ENCODE results near the gene PPIA. TPM values are rescaled to one million over a fixed set of nuclear protein-coding genes. Genes with fewer than 3 reads are reported as not detected.
"Not testable (repeated sequence)": the region's sequence is repeated elsewhere in the genome, so short reads cannot be mapped to it uniquely, and the experiment has no call there.

The PPIA gene
- polyA plus RNA-seq, 1 donor: 1,462 TPM

DNA sequence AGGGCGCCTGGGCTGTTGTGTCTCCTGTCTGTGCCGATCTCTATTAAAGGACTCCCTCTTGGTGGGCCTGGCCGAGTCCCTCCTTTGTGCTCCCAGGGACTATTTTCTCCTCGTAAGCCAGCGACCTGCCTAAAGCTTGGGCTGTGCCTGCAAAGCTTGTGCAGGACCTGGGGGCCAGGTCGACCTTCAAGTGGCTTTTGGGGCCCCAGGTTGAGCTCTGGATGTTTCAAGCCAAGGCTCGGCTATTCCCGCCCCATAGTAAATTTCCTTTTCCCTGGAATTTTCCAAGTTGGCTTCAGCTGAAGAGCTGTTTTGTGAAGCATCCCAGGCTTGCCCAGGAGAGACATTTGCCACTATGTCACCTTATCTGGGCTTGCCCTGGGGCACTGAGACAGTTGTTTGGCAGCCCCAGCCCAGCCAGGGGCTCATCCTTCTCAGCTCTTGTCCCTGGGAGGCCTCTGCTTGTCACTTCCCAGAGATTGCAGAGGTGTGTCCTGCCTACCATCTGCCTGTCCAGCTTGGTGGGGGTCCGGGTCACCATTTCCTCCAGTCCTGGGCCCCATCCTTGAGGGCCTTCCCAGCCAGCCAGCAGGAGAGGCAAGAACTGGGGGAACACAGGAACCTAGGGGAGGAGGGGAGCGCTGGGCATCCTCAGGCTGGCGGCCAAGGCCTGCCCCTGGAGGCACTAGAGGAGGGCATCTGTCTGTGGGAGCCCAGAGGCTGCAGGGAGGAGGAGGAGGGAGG, 27.7 kb upstream of the PPIA start:
- WGBS (ENCODE audit: insufficient coverage, low lambda C conversion rate): no CpG with 5 or more reads among the region's 11 CpGs
- Histone ChIP-seq H3K4me3 (ENCODE audit: low read length) (no peak overlapping the region), H3K27me3 (ENCODE audit: control insufficient read depth, insufficient read depth, low read length) (no peaks in the 10 kb centered on the region), H3K36me3 (ENCODE audit: control insufficient read depth, insufficient read depth, low read length) (peaks cover 46% of the 10 kb centered on the region), H3K27ac (ENCODE audit: low read length) (peak overlapping the region; percentile 51), H3K4me1 (ENCODE audit: control insufficient read depth, insufficient read depth, low read length) (peaks cover 18% of the 10 kb centered on the region), H3K9me3 (ENCODE audit: control insufficient read depth, low read depth, low read length) (no peaks in the 10 kb centered on the region)
- no peak for DNase-seq

DNA sequence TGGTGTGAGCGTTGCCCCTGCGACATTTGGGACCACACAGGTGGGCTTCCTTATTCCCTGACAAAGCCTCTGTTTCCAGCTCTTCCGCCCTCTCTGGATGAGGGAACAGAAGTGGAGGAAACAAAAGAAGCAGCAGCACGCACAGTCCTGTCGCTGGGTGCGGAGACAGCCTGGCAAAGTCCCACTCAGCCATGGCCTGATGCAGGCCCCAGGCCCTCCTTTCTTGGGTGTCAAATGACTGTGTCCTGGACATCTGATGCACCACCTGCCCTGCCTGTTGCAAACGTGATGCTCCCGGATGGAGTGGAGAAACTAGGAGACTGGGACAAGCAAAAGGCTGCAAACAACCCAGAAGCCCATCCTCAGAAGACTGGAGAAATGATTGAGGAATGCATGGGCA, 27.1 kb upstream of the PPIA start:
- no peak overlapping the region for H3K27ac ChIP-seq (ENCODE audit: low read length)
- peaks cover 18% of the 10 kb centered on the region for H3K4me1 ChIP-seq (ENCODE audit: control insufficient read depth, insufficient read depth, low read length)
- H3K36me3 ChIP-seq (ENCODE audit: control insufficient read depth, insufficient read depth, low read length): peaks cover 40% of the 10 kb centered on the region
- no CpG with 5 or more reads among the region's 8 CpGs for WGBS (ENCODE audit: insufficient coverage, low lambda C conversion rate)
- no peak overlapping the region for H3K4me3 ChIP-seq (ENCODE audit: low read length)
- no peak for DNase-seq
- no peaks in the 10 kb centered on the region for H3K27me3 ChIP-seq (ENCODE audit: control insufficient read depth, insufficient read depth, low read length)
- no peaks in the 10 kb centered on the region for H3K9me3 ChIP-seq (ENCODE audit: control insufficient read depth, low read depth, low read length)

DNA sequence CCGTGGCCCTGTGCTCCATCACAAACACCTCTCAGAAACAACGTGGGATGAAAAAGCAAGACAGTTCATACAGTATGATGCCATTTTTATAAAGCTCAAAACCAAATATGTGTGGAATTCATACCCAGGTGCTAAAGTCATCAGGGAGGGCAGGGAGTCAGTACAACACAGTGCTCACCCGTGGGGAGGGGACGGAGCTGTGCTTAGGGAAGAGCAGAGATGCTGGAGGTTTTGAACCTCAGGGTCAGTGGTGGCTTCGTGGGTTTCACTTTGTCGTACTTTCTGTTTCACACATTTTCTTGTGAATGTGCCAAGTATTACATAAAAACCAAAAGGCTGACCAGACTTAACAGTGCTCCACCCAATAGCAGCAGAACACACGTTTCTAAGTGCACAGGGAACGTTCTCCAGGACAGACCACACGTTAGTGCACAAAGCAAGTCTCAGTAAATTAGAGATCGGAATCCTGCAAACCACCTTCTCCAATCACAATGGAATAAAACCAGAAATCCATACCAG, 26.6 kb upstream of the PPIA start:
- Histone ChIP-seq H3K4me3 (ENCODE audit: low read length) (no peak overlapping the region), H3K36me3 (ENCODE audit: control insufficient read depth, insufficient read depth, low read length) (peaks cover 35% of the 10 kb centered on the region), H3K4me1 (ENCODE audit: control insufficient read depth, insufficient read depth, low read length) (peaks cover 18% of the 10 kb centered on the region), H3K27ac (ENCODE audit: low read length) (no peak overlapping the region), H3K9me3 (ENCODE audit: control insufficient read depth, low read depth, low read length) (no peaks in the 10 kb centered on the region), H3K27me3 (ENCODE audit: control insufficient read depth, insufficient read depth, low read length) (no peaks in the 10 kb centered on the region)
- WGBS (ENCODE audit: insufficient coverage, low lambda C conversion rate): no CpG with 5 or more reads among the region's 10 CpGs
- peak; percentile 37 to 38 for DNase-seq

DNA sequence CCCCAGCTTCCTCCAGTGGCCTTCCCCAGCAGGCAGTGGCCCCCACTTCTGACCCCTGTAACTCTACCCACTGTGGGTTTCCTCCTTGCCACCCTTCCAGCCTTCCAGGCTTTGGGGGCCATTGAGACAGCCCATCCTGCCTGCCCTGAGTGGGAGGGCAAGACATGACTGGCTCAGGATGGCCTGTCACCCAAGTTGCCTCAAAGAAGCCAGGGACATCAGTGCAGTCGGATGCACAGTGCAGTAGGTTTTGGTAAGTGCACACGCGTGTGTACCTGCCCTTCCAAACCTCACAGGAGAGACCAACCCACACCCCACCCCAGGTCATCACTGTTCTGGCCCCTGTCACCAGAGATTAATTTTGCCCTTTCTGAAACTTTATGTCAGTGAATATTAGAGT, 25.1 kb upstream of the PPIA start:
- H3K27me3 ChIP-seq (ENCODE audit: control insufficient read depth, insufficient read depth, low read length): no peaks in the 10 kb centered on the region
- H3K4me3 ChIP-seq (ENCODE audit: low read length): no peak overlapping the region
- WGBS (ENCODE audit: insufficient coverage, low lambda C conversion rate): no CpG with 5 or more reads among the region's 3 CpGs
- H3K4me1 ChIP-seq (ENCODE audit: control insufficient read depth, insufficient read depth, low read length): peaks cover 18% of the 10 kb centered on the region
- DNase-seq: no peak
- H3K27ac ChIP-seq (ENCODE audit: low read length): no peak overlapping the region
- no peaks in the 10 kb centered on the region for H3K9me3 ChIP-seq (ENCODE audit: control insufficient read depth, low read depth, low read length)
- peaks cover 20% of the 10 kb centered on the region for H3K36me3 ChIP-seq (ENCODE audit: control insufficient read depth, insufficient read depth, low read length)

DNA sequence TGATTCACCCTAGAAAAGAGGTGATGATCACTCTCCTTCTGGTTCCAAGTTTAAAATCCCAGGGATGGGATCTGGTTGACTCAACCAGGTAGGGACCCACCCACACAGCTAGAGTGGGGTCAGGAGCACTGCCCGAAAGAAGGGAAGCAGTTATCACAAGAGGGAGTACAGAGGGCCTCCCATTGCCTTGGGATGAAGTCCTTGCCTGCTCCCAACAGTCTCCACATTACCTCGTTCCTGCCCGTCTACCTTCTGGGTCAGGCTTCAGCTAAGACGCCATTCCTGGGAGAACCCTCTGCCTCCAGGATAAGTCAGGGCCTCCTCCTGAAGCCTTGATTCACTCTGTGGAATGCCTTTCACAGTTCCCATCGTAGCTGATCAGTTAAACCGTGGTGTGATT, 24.0 kb upstream of the PPIA start:
- 0% methylated on average over 1 of the region's 6 CpGs for WGBS (ENCODE audit: insufficient coverage, low lambda C conversion rate)
- DNase-seq: no peak

DNA sequence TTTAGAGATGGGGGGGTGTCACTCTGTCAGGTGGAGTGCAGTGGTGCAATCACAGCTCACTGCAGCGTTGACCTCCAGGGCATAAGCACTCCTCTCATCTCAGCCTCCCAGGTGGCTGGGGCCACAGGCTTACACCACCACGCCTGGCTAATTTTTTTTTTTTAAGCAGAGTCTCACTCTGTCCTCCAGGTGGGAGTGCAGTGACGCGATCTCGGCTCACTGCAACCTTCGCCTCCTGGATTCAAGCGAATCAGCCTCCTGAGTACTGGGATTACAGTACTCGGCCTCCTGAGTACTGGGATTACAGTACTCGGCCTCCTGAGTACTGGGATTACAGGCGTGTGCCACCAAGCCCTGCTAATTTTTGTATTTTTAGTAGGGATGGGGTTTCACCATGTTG, 23.6 kb upstream of the PPIA start:
- WGBS (ENCODE audit: insufficient coverage, low lambda C conversion rate): 93% methylated on average over 3 of the region's 10 CpGs
- Histone ChIP-seq H3K4me1 (ENCODE audit: control insufficient read depth, insufficient read depth, low read length) (peaks cover 12% of the 10 kb centered on the region), H3K36me3 (ENCODE audit: control insufficient read depth, insufficient read depth, low read length) (peaks cover 5% of the 10 kb centered on the region), H3K9me3 (ENCODE audit: control insufficient read depth, low read depth, low read length) (no peaks in the 10 kb centered on the region), H3K4me3 (ENCODE audit: low read length) (no peak overlapping the region), H3K27ac (ENCODE audit: low read length) (no peak overlapping the region), H3K27me3 (ENCODE audit: control insufficient read depth, insufficient read depth, low read length) (no peaks in the 10 kb centered on the region)
- no peak for DNase-seq

More for the DNA sequence above, 24.0 kb upstream of the PPIA start:
- peaks cover 17% of the 10 kb centered on the region for H3K4me1 ChIP-seq (ENCODE audit: control insufficient read depth, insufficient read depth, low read length)
- H3K36me3 ChIP-seq (ENCODE audit: control insufficient read depth, insufficient read depth, low read length): peaks cover 9% of the 10 kb centered on the region
- H3K4me3 ChIP-seq (ENCODE audit: low read length): no peak overlapping the region
- H3K27ac ChIP-seq (ENCODE audit: low read length): no peak overlapping the region
- H3K27me3 ChIP-seq (ENCODE audit: control insufficient read depth, insufficient read depth, low read length): no peaks in the 10 kb centered on the region
- no peaks in the 10 kb centered on the region for H3K9me3 ChIP-seq (ENCODE audit: control insufficient read depth, low read depth, low read length)

DNA sequence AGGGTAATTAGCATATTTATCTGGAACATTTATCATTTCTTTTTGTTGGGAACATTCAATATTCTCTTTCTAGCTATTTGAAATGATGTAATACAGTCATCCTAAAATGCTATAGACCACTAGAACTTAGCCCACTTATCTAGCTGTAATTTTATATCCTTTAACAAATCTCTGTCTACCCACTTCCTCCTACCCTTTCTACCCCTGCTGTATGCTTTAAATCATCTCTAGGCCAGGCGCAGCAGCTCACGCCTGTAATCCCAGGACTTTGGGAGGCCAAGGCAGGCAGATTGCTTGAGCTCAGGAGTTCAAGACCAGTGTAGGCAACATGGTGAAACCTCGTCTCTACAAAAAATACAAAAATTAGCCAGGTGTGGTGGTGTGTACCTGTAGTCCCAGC, 22.0 kb upstream of the PPIA start:
- not testable (repeated sequence) for DNase-seq; H3K4me3 ChIP-seq (ENCODE audit: low read length); H3K27me3 ChIP-seq (ENCODE audit: control insufficient read depth, insufficient read depth, low read length); H3K27ac ChIP-seq (ENCODE audit: low read length); H3K9me3 ChIP-seq (ENCODE audit: control insufficient read depth, low read depth, low read length); H3K36me3 ChIP-seq (ENCODE audit: control insufficient read depth, insufficient read depth, low read length); H3K4me1 ChIP-seq (ENCODE audit: control insufficient read depth, insufficient read depth, low read length)
- WGBS (ENCODE audit: insufficient coverage, low lambda C conversion rate): no CpG with 5 or more reads among the region's 3 CpGs

DNA sequence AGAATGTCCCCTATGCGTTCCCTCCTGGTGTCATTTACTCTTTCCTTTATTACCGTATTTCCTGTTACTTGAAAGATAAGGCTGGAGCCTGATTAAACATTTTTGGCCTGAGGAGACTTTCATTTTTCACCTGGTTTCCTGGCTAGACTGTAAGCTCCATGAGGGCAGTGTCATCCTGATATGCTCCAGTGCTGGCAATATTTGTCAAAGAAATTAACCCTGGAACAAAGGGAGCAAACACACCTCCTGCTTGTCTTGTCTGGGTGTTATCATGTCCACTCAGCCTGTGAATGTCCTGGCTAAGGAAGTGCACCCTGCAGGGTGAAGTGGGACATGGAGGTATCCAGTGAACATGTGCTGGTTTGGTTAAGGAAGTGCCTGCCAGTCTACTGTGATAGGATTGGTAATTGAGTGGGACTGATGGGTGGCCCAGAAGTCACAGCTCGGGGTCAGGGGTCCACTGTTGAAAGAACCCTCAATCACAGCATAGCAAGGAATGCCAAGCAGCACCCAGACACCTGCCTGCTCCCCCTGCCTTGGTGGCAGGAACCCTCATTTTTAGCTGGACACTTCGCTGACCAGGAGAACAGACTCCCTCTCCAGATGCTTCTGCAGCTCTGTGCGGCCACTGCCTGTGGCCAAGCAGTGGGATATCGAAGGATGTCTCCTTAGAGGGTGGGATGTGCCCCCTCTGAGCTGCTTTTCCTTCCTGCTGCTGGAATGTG, 20.9 kb upstream of the PPIA start:
- WGBS (ENCODE audit: insufficient coverage, low lambda C conversion rate): 58% methylated on average over 3 of the region's 6 CpGs
- Histone ChIP-seq H3K27ac (ENCODE audit: low read length) (no peak overlapping the region), H3K27me3 (ENCODE audit: control insufficient read depth, insufficient read depth, low read length) (no peaks in the 10 kb centered on the region), H3K4me1 (ENCODE audit: control insufficient read depth, insufficient read depth, low read length) (no peaks in the 10 kb centered on the region), H3K9me3 (ENCODE audit: control insufficient read depth, low read depth, low read length) (no peaks in the 10 kb centered on the region), H3K36me3 (ENCODE audit: control insufficient read depth, insufficient read depth, low read length) (no peaks in the 10 kb centered on the region), H3K4me3 (ENCODE audit: low read length) (no peak overlapping the region)
- DNase-seq: no peak

DNA sequence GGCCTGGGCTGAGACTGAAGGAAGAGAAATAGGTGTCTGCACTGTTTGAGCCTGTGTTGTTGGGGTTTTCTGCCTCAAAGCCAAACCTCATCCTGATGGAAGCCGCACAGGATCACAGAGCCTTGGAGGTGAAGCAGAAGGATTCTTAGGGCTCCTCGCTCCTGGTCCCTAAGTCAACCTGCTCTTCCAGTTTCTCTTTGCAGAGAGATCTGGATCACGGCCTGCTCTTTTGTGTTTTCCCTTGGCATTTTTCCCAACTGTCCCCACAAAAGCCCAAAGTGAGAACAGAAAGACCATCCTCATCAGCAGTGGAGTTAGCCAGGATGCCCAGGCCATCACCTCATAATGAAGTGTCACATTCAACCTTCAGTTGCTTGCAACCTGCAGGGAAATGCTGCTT, 20.3 kb upstream of the PPIA start:
- DNase-seq: no peak
- Histone ChIP-seq H3K9me3 (ENCODE audit: control insufficient read depth, low read depth, low read length) (no peaks in the 10 kb centered on the region), H3K4me3 (ENCODE audit: low read length) (no peak overlapping the region), H3K36me3 (ENCODE audit: control insufficient read depth, insufficient read depth, low read length) (no peaks in the 10 kb centered on the region), H3K27ac (ENCODE audit: low read length) (no peak overlapping the region), H3K27me3 (ENCODE audit: control insufficient read depth, insufficient read depth, low read length) (no peaks in the 10 kb centered on the region), H3K4me1 (ENCODE audit: control insufficient read depth, insufficient read depth, low read length) (no peaks in the 10 kb centered on the region)
- no CpG with 5 or more reads among the region's 3 CpGs for WGBS (ENCODE audit: insufficient coverage, low lambda C conversion rate)

DNA sequence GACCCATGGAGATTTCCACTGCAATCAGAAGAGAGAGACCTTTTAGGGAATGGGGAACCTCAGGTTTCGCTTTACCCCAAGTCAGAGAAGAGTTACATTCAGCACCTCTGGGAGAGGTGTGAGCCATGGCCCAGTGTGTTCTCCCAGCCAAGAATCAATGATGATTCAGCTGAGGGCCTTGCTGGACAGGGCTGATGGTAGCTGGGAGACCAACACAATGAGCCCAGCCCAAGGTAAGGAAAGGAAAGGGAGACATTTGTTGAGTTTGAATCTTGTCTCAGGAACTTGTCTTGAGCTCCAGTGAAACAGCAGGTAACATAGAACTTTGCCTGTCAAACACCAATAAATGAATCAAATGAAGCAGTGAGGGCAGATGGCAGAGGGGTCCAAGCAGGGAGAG, 14.0 kb upstream of the PPIA start:
- Histone ChIP-seq H3K36me3 (ENCODE audit: control insufficient read depth, insufficient read depth, low read length) (no peaks in the 10 kb centered on the region), H3K4me1 (ENCODE audit: control insufficient read depth, insufficient read depth, low read length) (no peaks in the 10 kb centered on the region), H3K9me3 (ENCODE audit: control insufficient read depth, low read depth, low read length) (peaks cover 7% of the 10 kb centered on the region), H3K4me3 (ENCODE audit: low read length) (no peak overlapping the region), H3K27ac (ENCODE audit: low read length) (no peak overlapping the region), H3K27me3 (ENCODE audit: control insufficient read depth, insufficient read depth, low read length) (no peaks in the 10 kb centered on the region)
- no peak for DNase-seq
- WGBS (ENCODE audit: insufficient coverage, low lambda C conversion rate): no CpG with 5 or more reads among the region's 1 CpG

Measured in large intestine (tissue), 3 donors.